GM19035 (cell line): Measurements from ENCODE around the gene BARHL1.

Source experiments
- ATAC-seq: cut with Tn5 transposase; IDR thresholded peaks from one replicate; pipeline ENCODE4 v1.9.1; 2021; ENCODE audit not compliant: unreplicated experiment

BARHL1 gene

DNA sequence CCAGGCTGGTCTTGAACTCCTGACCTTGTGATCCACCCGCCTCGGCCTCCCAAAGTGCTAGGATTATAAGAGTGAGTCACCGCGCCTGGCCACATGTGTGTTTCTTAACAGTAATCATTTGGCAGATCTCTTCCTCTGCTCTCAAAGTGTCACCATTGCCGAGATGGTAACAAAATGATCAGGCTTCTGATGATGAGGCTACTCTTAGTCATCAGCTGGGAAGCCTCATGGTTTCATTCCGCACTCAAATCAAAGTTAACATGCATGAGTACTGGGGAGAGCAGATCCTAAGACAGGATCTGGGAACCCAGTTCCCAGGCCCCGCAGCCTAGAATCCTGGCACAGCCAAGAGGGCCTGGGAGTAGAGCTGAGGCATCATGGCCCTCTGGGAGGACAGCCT, 27.4 kb downstream of the BARHL1 start:
- no peak for ATAC-seq

DNA sequence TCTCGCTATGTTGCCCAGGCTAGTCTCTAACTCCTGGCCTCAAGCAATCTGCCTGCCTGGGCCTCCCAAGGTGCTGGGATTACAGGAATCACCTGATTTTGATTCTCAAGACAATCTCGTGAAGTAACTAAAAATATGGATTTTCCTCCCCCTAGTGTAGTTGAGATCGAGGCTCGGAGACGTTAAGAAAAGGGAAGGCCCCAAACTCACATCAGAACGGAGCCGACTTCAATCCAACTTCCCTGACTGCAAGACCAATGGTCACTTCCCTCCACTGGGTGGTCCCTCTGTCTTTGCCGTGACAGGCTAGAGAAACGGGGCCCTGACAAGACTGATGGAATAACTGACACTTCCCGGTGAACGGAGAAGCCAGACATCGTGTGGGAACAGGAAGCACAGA, 28.3 kb downstream of the BARHL1 start:
- no peak for ATAC-seq

DNA sequence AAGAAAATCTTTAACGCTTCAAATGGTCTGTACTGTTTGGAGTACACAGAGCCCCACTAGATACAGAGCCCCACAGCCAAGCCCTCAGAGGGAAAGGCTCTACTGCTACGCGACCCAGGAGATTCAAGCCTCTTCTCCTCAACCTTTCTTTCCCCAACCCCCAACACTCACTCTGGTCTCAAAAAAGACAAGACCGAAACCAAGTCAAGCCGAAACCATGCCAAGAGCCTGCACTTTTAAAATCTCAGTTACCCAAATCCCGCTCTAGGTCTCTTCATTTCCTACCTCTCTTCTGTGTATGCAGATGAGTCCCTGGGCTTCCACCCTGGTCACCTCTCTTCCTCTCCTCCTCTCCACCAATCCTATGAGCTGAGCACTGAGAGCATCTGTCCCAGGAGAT, 31.9 kb downstream of the BARHL1 start:
- ATAC-seq: no peak

DNA sequence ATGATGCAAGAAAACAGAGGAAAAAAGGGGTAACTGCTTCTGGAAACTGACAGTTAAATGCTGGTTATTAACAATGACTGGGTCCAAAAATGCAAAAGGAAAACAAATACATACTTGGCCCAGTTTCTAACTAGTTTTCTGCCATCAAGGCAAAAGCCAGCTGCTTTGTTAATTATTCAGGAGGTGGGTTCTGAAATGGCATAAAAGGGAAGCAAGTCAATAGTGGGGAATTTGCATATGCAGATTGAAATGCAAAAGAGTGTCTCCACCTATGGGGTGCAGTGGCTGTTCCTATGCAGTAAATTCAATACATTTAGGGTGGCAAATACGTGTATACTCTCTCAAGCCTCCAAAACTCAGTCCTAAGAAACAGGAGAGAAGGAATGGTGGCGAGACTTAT, 33.4 kb downstream of the BARHL1 start:
- no peak for ATAC-seq

DNA sequence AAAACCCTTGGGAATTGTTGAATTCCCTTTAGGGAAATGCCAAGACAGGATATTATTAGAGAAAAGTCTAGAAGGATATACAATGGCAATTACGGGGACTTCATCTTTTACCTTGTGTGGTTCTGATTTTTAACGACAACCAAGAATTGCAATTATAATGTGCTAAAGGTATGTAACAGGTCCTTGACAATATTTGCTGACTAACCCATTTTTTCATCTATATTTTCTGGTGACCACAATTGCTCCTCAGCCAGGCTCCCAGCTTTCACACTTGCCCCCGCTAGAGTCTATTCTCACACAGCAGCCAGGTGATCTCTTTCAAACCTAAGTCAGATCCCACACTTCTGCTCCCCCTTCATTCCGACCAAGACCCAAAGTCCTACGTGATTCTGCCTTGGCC, 34.3 kb downstream of the BARHL1 start:
- ATAC-seq: no peak

DNA sequence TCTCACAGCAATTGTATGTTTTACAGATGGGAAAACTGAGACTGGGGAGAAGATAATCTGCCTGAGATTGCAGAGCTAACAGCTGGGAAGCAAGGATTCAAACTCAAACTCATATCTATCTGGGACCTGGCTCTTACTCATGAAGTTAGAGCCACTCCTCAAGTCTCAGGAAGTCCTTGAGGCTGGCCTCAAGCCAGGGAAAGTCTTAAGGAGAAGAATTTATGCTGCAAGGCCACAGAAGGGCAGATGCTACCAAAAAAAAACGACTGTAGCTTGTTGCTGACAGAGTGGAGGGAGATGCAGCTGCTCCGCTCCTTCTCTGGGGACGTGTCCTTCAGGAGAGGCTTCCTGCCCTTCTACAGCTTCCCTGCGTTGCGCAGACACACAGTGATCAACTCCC, 39.8 kb downstream of the BARHL1 start:
- no peak for ATAC-seq

DNA sequence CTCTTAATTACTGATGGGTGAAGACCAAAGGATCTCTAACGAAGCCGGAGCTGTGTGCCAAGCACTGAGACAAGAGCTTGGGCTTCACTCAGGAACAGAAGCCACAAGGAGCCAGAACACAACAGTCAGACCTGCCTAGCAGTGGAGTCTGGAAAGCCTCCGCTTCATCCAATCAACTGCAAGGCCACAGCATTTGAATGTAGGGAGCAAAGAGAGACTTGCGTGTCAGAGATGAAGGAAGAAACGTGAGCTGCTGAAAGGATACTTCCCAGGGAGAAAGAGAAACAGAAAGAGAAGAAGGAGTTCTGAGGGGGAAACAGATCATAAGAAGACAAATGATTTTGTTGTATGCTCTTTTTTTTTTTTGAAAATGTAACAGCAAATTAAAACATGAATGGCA, 43.9 kb downstream of the BARHL1 start:
- no peak for ATAC-seq

DNA sequence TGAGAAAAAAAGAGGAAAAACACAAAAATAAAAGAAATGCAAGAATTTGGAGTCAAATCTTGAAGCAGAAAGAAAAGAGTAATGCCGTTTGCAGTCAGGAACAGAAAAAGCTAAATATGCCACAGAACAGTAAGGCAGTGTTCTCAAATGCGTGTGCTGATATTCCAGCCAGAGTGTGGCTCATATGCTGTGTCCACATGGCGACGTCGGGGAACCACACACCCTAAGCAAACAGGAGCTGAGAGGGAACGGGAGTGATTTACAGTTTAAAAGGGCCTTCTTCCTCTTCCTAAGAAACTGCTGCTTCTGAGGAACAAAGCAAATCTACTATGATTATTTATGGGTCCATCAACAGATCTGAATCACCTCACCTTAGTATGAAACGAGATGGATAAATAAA, 44.7 kb downstream of the BARHL1 start:
- ATAC-seq: no peak

DNA sequence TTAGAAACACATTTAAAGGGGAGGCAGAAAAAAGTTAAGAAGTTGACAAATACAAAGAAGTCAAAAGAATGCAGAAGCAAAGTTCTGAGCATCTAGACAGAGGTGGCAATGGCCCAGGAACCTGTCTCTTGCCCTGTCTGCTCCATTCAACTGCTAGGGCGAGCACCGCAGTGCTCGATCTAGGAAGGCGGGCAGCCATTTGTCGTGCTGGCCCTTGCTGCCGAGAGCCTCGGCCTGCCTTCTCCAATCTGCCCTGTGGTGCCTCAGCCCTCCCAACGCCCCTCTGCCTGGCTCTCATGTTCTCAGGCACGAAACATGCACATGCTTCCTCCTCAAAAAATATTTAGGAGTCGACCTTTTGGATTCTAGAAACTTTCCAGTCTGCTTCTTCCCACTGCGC, 45.2 kb downstream of the BARHL1 start:
- no peak for ATAC-seq

DNA sequence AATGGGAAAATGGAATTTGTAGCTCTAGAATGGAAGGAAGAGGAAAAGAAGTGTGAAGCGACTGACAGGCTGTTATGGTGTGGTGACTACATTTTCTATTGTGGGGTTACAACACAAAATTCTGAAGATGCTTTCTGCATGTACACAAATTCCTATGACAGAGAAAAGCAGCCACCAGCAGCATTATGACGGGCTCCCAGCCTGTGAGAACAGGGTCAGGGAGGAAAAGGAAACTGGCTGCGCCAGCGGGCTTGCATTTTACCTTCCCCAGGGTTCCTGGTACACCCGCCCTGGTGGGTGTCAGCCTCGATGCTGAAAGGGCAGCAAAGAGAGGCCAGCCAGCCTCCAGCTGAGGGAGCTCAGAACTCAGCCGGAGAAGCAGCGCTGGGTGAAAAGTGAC, 46.3 kb downstream of the BARHL1 start:
- ATAC-seq: no peak

DNA sequence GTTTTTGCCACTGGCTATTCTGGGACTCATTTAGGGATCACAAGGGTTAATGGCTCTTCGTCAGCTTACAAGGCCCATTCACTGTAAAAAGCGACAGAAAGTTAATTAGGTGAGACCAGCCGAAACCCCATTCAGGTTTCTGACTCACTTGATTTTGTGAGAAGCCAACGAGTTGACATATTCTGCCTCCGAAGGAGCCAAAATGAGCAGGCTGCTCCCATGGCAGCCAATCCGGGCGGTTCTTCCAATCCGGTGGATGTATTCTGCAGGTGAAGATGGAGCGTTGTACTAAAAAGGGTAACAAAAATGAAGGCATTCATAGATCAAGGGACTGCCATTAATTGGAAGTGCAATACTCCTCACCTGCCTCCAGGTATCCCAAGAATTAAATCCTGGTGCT, 47.7 kb downstream of the BARHL1 start:
- ATAC-seq: no peak

DNA sequence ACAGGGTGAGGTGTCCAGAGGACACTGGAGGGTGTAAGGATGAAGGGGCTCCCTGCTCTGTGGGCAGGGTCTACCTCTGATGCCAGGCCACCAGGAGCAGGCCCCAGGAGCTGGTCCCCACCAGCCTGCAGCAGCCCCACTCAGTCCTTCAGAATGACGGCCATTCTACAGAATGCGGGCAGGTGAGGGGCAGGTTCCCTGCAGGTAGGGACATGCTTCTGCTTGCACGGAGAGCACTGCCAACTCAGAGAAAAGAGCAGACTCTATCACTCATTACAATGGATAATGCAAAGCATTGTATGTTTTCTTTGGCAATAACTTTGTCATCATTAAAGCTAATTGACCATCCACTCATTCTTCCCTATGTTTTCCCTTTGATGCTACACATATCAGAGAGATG, 48.4 kb downstream of the BARHL1 start:
- no peak for ATAC-seq

DNA sequence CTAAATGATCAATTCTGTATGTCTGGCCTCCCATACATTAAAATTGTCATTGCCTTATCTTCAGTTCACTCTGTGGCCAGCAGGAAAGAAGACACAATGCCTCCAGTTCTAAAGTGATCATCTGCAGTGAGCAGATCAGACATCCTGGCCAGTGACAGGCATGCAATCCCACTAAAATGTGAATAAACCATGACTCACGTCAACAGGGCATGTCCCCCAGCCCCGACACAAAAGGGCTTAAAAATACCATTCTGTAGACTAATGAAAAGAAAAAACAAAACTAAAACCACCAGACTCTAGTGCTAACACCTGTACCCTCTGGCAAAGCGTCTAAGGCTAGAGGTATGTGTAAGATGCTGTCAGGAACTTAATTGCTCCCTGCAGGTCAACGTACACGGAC, 48.9 kb downstream of the BARHL1 start:
- no peak for ATAC-seq

DNA sequence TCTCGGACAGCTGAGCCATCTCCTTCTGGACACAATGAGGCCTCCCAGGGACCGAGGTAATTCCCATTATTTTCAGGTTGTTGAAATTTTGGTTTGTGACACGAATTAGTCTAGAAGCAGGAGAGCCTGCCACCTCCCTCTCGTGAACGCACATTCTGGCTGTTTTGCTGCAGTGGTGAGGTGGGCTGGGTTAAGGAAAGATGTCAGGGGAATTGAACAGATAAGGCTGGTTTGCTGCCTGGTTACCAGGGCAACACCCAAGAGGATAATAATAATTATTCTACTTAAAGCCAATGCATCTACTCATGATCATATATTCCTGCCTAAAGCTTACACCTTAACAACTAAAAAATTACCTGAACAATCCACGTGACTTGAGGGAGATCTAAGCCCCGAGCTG, 49.3 kb downstream of the BARHL1 start:
- ATAC-seq: no peak

DNA sequence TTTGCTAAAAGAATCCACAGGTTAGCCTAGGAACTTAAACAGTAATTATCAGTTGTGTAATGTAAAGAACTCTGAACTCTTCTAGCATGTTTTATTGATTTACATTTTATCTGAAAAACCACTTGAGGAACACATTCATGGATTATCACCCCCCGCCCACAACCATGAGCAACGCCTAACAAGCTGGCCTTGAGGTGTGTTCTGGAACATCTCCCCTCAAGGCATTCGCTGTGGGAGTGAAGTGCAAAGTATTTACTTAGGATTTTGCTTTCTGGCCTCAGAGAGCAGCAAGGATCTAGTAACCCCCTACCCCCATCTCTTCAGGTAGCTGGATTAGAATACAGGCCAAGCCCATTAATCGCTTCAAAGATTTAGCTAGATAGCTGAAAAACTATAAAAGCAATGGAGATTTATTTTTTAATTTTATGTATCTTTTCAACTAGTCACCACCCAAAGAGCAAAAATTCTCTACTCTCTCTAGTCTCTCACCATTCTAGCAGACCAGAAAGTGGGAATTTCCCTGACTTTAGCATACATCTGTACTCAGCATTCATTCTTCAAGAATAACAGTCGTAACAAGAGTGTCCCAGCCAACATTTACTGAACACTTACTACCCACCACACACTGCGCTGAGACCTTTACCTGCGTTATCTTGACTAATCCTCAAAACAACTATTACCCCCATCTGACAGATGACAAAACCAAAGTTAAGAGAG, 50.2 kb downstream of the BARHL1 start:
- no peak for ATAC-seq

DNA sequence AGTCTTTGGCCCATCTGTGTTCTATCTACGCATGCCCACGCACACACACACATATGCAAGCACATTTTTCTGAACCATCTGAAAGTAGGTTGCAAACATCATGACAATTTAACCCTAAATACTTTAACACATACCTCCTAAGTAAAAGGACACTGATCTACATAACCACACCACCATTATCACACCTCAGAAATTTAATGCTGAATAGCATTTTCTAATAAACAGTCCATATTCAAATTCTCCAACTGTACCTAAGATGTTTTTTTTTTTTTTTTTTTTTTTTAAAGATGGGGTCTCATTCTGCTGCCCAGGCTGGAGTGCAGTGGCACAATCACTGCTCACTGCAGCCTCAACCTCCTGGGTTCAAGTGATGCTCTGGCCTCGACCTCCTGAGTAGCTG, 51.9 kb downstream of the BARHL1 start:
- no peak for ATAC-seq

DNA sequence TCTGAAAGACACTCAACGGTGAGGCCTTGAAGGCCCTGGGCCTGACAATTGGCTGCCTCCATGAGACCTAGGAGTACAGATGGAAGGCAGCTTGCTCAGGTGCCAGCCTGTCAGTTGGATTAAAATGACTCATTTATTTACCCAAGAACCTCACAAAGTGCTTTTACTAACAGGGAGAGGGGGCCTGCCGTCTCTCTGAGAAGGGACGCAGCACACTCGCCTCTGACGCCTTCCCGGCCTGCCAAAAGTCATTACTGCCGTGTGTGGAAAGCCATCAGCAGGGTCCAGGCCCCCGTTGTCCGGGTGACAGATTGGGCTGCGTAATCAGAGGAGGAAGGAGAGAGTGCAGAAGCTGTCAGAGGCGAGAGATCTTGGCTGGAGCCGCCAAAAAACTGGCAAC, 54.9 kb downstream of the BARHL1 start:
- ATAC-seq: no peak

DNA sequence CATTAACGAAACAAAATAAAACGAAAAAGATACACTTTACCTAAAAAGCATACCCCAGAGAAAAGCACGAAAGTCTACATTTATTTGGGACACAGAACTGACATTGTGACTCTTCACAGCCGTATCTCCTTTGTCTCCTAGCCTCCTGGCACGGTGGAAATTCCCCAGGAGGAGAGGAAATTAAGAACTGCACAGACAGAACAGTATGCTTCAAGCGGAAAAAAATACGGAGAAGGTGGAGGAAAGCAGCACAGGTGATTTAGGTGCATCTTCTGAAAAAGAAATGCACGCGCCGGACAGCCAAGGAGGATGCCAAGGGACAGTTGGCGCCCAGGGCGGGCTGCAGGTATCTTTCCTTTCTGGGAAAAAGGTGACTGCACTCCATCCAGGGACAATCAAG, 55.4 kb downstream of the BARHL1 start:
- ATAC-seq: no peak

DNA sequence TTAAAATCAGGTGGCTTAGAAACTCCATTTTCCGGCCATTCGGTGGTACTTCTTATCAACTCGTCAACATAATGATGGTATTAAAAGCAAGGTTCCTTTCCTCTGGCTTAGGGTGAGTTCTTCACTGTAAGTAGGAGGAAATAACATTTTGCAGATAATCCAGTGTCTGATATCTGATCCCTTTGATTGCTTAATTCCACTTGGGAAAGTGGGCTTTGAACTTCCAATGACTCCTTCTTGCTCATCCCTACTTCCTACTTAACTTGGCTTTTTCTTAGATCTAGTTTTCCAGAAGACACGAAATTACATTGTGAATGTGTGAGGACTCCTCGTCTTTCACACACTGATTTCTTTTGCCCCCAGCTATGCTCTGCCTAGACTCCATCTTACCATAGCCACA, 55.8 kb downstream of the BARHL1 start:
- ATAC-seq: no peak

DNA sequence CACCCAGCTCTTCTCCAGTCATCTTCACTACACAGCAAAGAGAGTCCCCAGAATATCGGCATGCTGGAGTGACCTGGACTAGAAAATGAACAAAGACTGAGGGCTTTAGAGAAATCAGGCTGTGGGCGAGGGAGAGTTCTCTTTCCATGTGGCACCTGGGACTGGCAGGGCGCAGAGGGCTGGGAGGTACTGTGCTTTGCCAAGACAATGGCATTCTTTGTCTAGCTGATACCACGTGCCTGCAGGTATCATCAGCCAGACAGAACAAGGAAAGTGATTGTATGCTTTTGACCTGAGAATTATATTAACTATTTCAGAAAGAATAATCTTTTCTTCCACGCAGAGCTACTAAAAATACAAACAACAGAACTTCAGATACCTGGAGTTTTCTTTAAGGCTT, 56.9 kb downstream of the BARHL1 start:
- no peak for ATAC-seq
